Thyroid gland (tissue), 4 donors: ENCODE results near the gene COL27A1. TPM values are rescaled to one million over a fixed set of nuclear protein-coding genes. Genes with fewer than 3 reads are reported as not detected.

Experiments used
- DNase-seq, 2 donors: peaks; one replicate each; pipeline ENCODE4 v3.0.0-alpha.2; 2019
- H3K27ac ChIP-seq, 3 donors: fragments of 200-600 bp; sonication (generic); 1 replicate in 2 of 3; 2 replicates in 1 of 3; pipeline ENCODE4 v1.5.1; 2016 to 2019; ENCODE audit warnings: mild to moderate bottlenecking in 1 of 3, moderate library complexity in 1 of 3
- H3K27me3 ChIP-seq: fragments of 200-600 bp; sonication (generic); one replicate; pipeline ENCODE4 v1.5.1; 2019
- H3K36me3 ChIP-seq, 2 donors: fragments of 200-600 bp; sonication (generic); one replicate each; pipeline ENCODE4 v1.5.1; 2016 to 2019
- H3K4me1 ChIP-seq, 2 donors: fragments of 200-600 bp; sonication (generic); one replicate each; pipeline ENCODE4 v1.5.1; 2017 to 2019
- H3K4me3 ChIP-seq, 3 donors: fragments of 200-600 bp; sonication (generic); replicated peaks in 1 of 3; 1 replicate in 2 of 3; 2 replicates in 1 of 3; pipeline ENCODE4 v1.5.1; 2016; ENCODE audit warnings: mild to moderate bottlenecking in 1 of 3
- H3K9me3 ChIP-seq: fragments of 200-600 bp; sonication (generic); one replicate; pipeline ENCODE4 v1.5.1; 2017
- POLR2A ChIP-seq, 2 donors: fragments of 450-650 bp; IDR thresholded peaks; one replicate each; pipeline ENCODE4 v1.6.1; 2017; ENCODE audit warnings: antibody characterized with exemption in 2 of 2, mild to moderate bottlenecking in 2 of 2, moderate library complexity in 1 of 2
- WGBS, 2 donors: methylation state at CpG; one replicate each; pipeline ENCODE4 v1.1.5; 2017; 5-methylcytosine and 5-hydroxymethylcytosine counted together
- intact Hi-C: fragments of 100-400 bp; cut with DNase I; formaldehyde crosslinking; loops from one replicate; pipeline ENCODE4 v1.15.1; 2023
- total RNA-seq, 4 donors: library from RNA; depleted of rRNA; stranded (reverse); fragments of >200 nt; gene quantifications; one replicate each; pipeline ENCODE4 v1.2.3, GENCODE V29; 2016
- TF ChIP-seq, protein P1 (sequence below), 6 experiments: fragments of 200-600 bp in 3 of 6; fragments of 450-650 bp in 3 of 6; sonication (generic) in 3 of 6; IDR thresholded peaks; one replicate each; pipeline ENCODE4 v1.5.1; 2016 to 2019; ENCODE audit warnings: antibody characterized with exemption in 6 of 6, mild to moderate bottlenecking in 2 of 6, inconsistent platforms in 1 of 6, moderate library complexity in 1 of 6

Gene COL27A1
- total RNA-seq, 4 donors from 2014 or later: 6.7 to 32.5 (median 10.6) TPM

DNA sequence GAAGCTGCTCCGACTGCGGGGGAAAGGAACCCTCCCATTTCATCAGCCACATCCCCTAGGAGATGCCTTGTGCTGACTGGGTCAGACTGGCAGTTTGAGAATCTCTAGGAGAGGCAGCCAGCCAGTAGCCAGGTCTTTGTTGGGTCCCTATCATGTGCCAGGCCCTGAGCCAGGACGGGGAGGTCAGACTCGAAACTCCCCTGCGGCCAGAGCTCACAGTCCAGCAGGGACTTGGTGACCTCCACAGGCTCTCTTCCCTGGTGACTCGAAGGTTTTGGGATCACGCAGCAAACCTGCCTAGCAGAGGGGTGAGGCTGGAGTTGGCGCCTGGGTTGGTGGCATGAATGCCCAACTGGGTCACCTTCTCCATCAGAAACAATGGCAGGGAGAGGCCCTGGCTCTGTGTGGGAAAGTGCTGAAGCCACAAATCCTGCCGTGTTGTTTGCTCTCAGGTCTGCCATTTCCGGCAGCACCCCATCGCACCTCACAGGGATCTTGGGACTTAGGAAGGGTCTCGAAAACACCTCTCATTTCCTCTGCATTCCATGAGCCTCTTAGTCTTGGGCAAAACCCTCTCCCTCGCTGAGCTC lies 153.1 kb downstream of the COL27A1 start:
- Histone ChIP-seq H3K27ac (no peak overlapping the region), H3K36me3 (no peaks in the 10 kb centered on the region), H3K4me1 (peaks cover 5 to 7% of the 10 kb centered on the region in 2 donors), H3K27me3 (no peaks in the 10 kb centered on the region), H3K9me3 (no peaks in the 10 kb centered on the region), H3K4me3 (no peak overlapping the region)
- DNase-seq: no peak
- TF ChIP-seq POLR2A (IDR thresholded peaks at IDR 0.05): no peak
- TF ChIP-seq, protein P1, sequence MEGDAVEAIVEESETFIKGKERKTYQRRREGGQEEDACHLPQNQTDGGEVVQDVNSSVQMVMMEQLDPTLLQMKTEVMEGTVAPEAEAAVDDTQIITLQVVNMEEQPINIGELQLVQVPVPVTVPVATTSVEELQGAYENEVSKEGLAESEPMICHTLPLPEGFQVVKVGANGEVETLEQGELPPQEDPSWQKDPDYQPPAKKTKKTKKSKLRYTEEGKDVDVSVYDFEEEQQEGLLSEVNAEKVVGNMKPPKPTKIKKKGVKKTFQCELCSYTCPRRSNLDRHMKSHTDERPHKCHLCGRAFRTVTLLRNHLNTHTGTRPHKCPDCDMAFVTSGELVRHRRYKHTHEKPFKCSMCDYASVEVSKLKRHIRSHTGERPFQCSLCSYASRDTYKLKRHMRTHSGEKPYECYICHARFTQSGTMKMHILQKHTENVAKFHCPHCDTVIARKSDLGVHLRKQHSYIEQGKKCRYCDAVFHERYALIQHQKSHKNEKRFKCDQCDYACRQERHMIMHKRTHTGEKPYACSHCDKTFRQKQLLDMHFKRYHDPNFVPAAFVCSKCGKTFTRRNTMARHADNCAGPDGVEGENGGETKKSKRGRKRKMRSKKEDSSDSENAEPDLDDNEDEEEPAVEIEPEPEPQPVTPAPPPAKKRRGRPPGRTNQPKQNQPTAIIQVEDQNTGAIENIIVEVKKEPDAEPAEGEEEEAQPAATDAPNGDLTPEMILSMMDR (IDR thresholded peaks at IDR 0.05): no peak
- intact Hi-C loops: no loop called here
- WGBS, 2 donors: 88 to 90% methylated on average over 7 to 9 of the region's 13 CpGs

DNA sequence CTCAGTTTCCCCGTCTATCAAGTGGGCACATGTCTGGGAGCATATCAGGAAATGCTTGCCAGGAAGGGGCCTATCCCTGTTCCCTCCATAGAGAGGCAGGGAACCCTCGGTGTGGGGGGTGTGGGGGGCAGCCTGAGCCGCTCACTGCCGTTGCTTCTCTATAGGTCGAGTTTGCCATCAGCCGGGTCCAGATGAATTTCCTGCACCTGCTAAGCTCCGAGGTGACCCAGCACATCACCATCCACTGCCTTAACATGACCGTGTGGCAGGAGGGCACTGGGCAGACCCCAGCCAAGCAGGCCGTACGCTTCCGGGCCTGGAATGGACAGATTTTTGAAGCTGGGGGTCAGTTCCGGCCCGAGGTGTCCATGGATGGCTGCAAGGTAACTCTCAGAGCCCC lies 153.8 kb downstream of the COL27A1 start:
- DNase-seq: no peak
- no peak overlapping the region for H3K4me3 ChIP-seq
- H3K4me1 ChIP-seq: peaks cover 5 to 7% of the 10 kb centered on the region in 2 donors

DNA sequence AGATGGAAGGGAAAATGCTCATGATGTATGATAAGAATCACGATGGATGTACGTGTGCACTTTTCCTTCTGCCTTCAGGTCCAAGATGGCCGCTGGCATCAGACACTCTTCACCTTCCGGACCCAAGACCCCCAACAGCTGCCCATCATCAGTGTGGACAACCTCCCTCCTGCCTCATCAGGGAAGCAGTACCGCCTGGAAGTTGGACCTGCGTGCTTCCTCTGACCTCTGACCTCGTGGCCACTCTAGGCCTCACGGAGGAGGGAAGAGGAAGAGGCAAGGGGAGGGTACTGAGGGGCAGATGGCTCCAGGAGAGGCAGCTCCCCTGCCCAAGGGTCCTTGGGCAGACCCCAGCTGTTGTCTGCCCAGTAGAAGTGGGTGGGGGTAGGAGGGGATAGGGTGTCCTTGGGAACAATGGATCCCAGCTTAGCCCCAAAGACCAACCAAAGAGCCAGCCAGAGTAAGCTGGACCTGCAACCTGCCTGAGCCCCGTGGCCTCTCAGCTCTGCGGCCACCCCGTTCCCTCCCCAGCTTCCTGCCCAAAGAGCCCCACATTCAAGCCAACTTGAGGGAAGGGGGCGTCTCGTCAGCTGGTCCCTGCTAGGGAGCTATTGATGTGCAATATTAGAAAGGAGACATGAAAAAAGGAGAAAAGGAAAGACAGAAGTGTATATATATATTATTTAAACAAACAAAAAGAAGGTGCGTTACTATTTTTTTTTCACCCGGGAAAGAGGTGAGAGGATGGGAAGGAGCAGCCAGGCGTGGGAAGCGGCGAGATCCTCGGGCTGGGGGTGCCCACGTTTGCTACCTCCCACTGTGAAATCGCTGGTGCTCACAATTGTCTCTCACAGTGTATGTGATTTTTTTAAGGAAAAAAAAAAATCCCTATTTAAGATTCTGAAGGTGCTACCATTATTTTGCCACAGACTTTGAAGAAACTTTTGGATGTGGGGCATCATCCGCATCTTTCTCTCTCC lies 155.4 kb downstream of the COL27A1 start:
- Histone ChIP-seq H3K4me1 (peaks cover under 1 to 3% of the 10 kb centered on the region in 2 donors), H3K27me3 (no peaks in the 10 kb centered on the region), H3K27ac (no peak overlapping the region), H3K4me3 (no peak overlapping the region), H3K9me3 (no peaks in the 10 kb centered on the region), H3K36me3 (no peaks in the 10 kb centered on the region)
- TF ChIP-seq, protein P1 (IDR thresholded peaks at IDR 0.05): no peak
- no peak for TF ChIP-seq POLR2A (IDR thresholded peaks at IDR 0.05)
- intact Hi-C loops: no loop called here
- WGBS, 2 donors: 84 to 85% methylated on average over 22 of the region's 22 CpGs
- no peak for DNase-seq

More for the DNA sequence above, 153.8 kb downstream of the COL27A1 start:
- WGBS, 2 donors: 90 to 98% methylated on average over 8 to 13 of the region's 13 CpGs
- Histone ChIP-seq H3K27me3 (no peaks in the 10 kb centered on the region), H3K27ac (no peak overlapping the region), H3K9me3 (no peaks in the 10 kb centered on the region), H3K36me3 (no peaks in the 10 kb centered on the region)
- TF ChIP-seq POLR2A (IDR thresholded peaks at IDR 0.05): no peak
- TF ChIP-seq, protein P1 (IDR thresholded peaks at IDR 0.05): no peak
- intact Hi-C loops: no loop called here

DNA sequence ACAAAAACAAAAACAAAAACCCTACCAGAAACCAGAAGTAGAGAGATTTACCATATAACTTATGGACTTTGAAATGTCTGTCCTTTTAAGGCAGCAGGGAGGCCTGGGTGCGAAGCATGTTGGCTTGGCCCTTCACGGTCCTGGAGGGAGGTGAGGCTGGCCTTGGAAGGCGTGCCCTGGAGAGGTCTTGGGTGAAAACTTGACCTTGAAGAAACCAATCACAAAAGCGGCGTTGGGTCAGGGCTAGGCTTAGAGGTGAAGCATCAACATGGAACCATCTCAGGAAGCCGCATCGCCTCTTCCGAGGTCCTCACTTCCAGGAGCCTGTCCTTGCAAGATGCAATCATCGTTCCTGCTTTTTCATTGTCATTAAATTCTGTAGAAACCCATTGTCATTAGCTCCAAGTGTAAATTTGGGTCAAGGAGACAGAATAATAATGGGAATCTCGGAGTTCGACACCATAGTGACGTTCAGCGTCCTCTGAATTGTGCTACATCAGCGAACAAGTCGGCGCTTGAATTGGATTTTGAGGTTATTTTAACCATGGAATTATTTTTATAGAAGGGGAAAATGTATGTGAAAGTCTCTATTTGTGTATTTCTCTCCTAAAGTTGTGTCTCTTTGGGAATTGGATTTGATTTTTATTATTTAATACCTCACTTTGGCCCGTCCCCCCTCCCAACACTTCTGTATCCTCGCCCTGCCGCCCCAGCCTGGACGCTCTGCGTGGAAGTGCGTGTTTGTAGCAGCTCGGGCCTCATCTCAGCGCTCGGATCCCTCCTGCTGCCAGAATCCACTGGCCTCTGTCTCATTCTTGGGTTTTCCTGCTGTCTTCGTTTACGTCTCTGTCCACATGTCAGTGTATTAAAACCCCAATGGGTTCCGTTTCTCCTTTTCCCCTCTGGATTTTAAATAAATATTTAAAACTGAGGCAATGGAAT lies 156.5 kb downstream of the COL27A1 start:
- Histone ChIP-seq H3K4me1 (peaks cover 7 to 8% of the 10 kb centered on the region in 2 donors), H3K36me3 (no peaks in the 10 kb centered on the region), H3K4me3 (no peak overlapping the region), H3K9me3 (no peaks in the 10 kb centered on the region), H3K27ac (no peak overlapping the region), H3K27me3 (no peaks in the 10 kb centered on the region)
- 95% methylated on average over 28 of the region's 28 CpGs for WGBS, 2 donors
- DNase-seq: no peak
- TF ChIP-seq, protein P1 (IDR thresholded peaks at IDR 0.05): no peak
- TF ChIP-seq POLR2A (IDR thresholded peaks at IDR 0.05): no peak
- intact Hi-C loops: no loop called here
